Measurements from ENCODE around the gene GDE1. TPM values are rescaled to one million over a fixed set of nuclear protein-coding genes. Genes with fewer than 3 reads are reported as not detected.

Gene GDE1
- total RNA-seq, 2 experiments from 2014 or later = 13.8 to 18.1 TPM

- Mint-ChIP-seq H3K4me1 (no peaks in the 10 kb centered on the region), H3K27me3 (peaks cover 3% of the 10 kb centered on the region), H3K36me3 (ENCODE audit: low read depth) (no peaks in the 10 kb centered on the region), H3K9me3 (ENCODE audit: low read depth) (no peaks in the 10 kb centered on the region), H3K4me3 (no peak overlapping the region), H3K27ac (no peak overlapping the region)
- ATAC-seq = no peak
- intact Hi-C loops (cut with DNase I, micrococcal nuclease) = no loop called here
- ChIA-PET CTCF (no interaction called here), POLR2A (no interaction called here)
- no peak for DNase-seq
Observed at GRCh38 chr16:19460397-19460796, 61.5 kb downstream of the GDE1 start.

GRCh38 chr16:19458722-19459379 is 63.0 kb downstream of the GDE1 start:
- H3K9me3 Mint-ChIP-seq (ENCODE audit: low read depth) = no peaks in the 10 kb centered on the region
- DNase-seq (no peak), ATAC-seq (no peak)
- no peak overlapping the region for H3K27ac Mint-ChIP-seq
- no peaks in the 10 kb centered on the region for H3K36me3 Mint-ChIP-seq (ENCODE audit: low read depth)
- intact Hi-C loops (cut with DNase I, micrococcal nuclease) = no loop called here
- no peak overlapping the region for H3K4me3 Mint-ChIP-seq
- CTCF ChIA-PET = no interaction called here
- POLR2A ChIA-PET = no interaction called here
- peaks cover 3% of the 10 kb centered on the region for H3K27me3 Mint-ChIP-seq
- no peaks in the 10 kb centered on the region for H3K4me1 Mint-ChIP-seq

Other genes starting within 250 kb of the GDE1 start
- not detected for gene CLEC19A, start 236.4 kb downstream of the GDE1 start, total RNA-seq
- not detected for gene TMC5, start 104.2 kb downstream of the GDE1 start, total RNA-seq
- gene CCP110, start 1.8 kb upstream of the GDE1 start, total RNA-seq = 10 to 100 TPM; 24.1 to 25.5 TPM
- gene VPS35L, start 33.6 kb upstream of the GDE1 start, total RNA-seq = 10 to 100 TPM; 30.7 to 31.6 TPM
- gene KNOP1, start 196.1 kb upstream of the GDE1 start, total RNA-seq = 10 to 100 TPM; 28.9 to 29.5 TPM
- gene IQCK, start 196.2 kb upstream of the GDE1 start, total RNA-seq = 1 to 10 TPM; 2.7 to 3.5 TPM